ENCODE results near the gene NHSL1. TPM values are rescaled to one million over a fixed set of nuclear protein-coding genes. Genes with fewer than 3 reads are reported as not detected.

Gene NHSL1
- total RNA-seq, 1 donor, result 17.8 TPM

DNA sequence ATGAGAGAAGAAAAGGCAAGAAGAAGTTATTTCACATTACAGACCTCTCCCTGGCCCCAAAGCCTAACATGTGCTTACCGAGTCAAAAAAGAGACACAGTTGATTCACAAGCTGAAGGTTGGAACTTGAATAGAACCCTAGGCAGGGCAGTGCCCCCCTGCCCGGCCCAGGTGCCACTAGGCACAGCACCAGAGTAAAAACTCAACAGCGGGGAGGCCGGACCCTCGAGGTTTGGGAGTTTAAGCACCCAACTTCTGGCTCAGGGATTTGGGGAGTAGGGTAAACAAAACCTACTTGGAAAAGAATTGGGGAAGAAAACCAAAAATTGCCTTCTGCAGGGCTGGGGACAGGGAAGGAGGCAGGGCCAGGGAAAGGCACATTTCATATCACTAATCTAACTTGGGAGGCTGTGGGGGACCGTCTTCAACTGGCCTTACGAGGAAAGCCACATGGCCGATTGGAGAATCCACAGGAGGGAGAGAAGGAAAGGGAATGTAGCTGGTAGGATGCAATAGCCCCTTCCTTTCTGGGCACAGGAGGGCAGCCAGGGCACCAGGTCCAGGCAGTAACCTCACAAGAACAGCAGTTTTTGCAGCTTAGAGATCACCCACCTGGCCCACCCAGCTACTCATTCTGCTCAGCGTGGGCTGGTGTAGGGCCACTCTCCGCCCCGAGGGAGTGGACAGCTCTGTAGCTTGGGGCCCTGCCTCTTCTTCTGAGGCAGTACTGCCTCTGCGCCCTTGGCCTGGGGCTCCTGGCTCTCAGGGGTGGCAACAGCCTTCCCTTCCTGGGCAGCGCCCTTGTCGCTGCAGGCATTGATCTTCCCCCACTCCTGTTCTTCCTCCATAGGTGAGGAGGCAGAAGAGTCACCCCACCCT lies 97.1 kb downstream of the NHSL1 start:
- TF ChIP-seq, protein P1, sequence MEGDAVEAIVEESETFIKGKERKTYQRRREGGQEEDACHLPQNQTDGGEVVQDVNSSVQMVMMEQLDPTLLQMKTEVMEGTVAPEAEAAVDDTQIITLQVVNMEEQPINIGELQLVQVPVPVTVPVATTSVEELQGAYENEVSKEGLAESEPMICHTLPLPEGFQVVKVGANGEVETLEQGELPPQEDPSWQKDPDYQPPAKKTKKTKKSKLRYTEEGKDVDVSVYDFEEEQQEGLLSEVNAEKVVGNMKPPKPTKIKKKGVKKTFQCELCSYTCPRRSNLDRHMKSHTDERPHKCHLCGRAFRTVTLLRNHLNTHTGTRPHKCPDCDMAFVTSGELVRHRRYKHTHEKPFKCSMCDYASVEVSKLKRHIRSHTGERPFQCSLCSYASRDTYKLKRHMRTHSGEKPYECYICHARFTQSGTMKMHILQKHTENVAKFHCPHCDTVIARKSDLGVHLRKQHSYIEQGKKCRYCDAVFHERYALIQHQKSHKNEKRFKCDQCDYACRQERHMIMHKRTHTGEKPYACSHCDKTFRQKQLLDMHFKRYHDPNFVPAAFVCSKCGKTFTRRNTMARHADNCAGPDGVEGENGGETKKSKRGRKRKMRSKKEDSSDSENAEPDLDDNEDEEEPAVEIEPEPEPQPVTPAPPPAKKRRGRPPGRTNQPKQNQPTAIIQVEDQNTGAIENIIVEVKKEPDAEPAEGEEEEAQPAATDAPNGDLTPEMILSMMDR (IDR thresholded peaks at IDR 0.05; ENCODE audit: insufficient read depth, low read length), result no peak
- no peak for DNase-seq (ENCODE audit: low read depth)
- H3K4me3 ChIP-seq (ENCODE audit: low read depth, low read length), result no peak overlapping the region

DNA sequence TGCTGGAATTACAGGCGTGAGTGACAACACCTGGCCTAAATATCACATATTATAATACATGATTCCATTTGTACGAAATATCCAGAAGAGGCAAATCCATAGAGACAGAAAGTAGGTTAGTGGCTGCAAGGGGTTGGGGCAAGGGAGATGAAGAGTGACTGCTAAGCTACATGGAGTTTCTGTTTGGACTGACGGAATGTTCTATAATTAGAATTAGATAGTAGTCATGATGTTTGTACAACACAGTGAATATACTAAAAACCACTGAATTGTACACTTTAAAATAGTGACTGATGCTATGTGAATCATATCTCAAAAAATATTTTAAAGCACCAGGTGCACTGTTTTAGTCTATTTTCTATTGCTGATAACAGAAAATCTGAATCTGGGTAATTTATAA lies 99.0 kb downstream of the NHSL1 start:
- no peak overlapping the region for H3K4me3 ChIP-seq (ENCODE audit: low read depth, low read length)
- TF ChIP-seq, protein P1 (IDR thresholded peaks at IDR 0.05; ENCODE audit: insufficient read depth, low read length), result no peak
- no peak for DNase-seq (ENCODE audit: low read depth)

- H3K4me3 ChIP-seq (ENCODE audit: low read depth, low read length), result no peak overlapping the region
- DNase-seq (ENCODE audit: low read depth), result no peak
- TF ChIP-seq, protein P1 (IDR thresholded peaks at IDR 0.05; ENCODE audit: insufficient read depth, low read length), result no peak
Measured at GRCh38 chr6:138397128-138398122, 101.9 kb downstream of the NHSL1 start.

GRCh38 chr6:138396709-138397108 lies 102.6 kb downstream of the NHSL1 start:
- no peak for DNase-seq (ENCODE audit: low read depth)
- TF ChIP-seq, protein P1 (IDR thresholded peaks at IDR 0.05; ENCODE audit: insufficient read depth, low read length), result no peak
- H3K4me3 ChIP-seq (ENCODE audit: low read depth, low read length), result no peak overlapping the region

DNA sequence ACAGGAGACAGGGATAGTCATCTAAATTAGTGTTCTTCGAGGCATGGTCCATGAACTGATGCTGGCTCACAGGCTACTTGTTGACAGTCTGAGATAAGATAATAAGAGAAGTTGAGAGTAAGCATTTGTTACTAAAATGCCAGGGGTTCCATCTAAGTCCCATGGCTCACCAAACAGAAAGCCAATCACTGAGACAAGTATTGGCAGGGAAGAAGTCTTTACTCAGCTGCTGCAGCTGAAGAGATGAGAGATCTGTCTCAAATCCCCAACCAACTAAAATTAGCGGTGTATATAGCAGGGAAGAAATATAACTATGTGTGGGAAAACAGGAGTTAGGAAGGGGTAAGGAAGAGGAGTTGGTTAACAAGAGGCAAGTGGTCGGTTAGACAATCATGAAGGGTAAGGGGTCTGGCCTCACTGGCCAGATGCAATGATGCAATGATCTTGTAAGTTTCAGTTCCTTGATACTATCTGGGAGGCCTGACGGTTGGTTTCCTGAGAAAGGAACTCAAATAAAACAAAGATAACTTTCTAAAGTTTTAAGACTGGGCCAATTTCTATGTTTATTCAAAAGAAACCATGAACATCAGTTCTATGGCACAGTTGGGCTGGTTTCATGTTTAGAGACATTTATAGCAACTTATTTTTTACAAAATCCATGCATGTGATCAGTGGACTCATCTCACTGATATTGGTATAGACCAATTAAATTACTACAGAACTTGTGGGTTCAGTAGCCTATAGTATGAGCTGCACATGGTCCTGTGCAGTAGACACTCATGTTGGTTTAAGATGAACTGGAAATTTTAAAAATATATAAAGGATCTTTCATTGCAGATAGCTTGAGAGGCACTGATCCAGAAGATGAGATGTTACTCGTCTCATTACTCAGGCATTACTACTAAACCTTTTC lies 105.2 kb downstream of the NHSL1 start:
- TF ChIP-seq, protein P1 (IDR thresholded peaks at IDR 0.05; ENCODE audit: insufficient read depth, low read length), result no peak
- no peak overlapping the region for H3K4me3 ChIP-seq (ENCODE audit: low read depth, low read length)
- peak; percentile 89 for DNase-seq (ENCODE audit: low read depth)

DNA sequence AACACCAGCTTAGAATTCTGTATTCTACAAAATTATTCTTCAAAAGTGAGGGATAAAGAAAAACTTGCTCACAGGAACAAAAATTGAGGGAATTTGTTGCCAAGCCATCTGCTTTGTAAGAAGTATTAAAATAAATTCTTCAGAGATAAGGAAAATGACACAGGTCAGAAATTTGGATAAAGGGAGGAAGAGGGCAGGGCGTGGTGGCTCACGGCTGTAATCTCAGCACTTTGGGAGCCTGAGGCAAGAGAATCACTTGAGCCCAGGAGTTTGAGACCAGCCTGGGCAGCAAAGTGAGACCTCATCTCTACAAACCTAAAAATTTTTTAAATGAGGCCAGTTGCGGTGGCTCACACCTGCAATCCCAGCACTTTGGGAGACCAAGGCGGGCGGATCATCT lies 109.7 kb downstream of the NHSL1 start:
- DNase-seq (ENCODE audit: low read depth), result no peak
- TF ChIP-seq, protein P1 (IDR thresholded peaks at IDR 0.05; ENCODE audit: insufficient read depth, low read length), result no peak
- H3K4me3 ChIP-seq (ENCODE audit: low read depth, low read length), result no peak overlapping the region
